HepG2 (cell line): Measurements from ENCODE around the gene NUDT15.
"Not testable (repeated sequence)": the region's sequence is repeated elsewhere in the genome, so short reads cannot be mapped to it uniquely, and the experiment has no call there.

Source experiments
- ARID3A ChIP-seq: IDR thresholded peaks from 2 replicates; pipeline ENCODE4 v1.6.1; 2012; ENCODE audit warnings: low read depth, low read length, improper control_type of control experiment
- CENPX ChIP-seq: sonication (generic); formaldehyde crosslinking; IDR thresholded peaks from 2 replicates; pipeline ENCODE4 v1.9.0; 2021; ENCODE audit warnings: mild to moderate bottlenecking, missing genetic modification reagents, moderate library complexity
- EZH2 ChIP-seq: conservative IDR thresholded peaks from 2 replicates; pipeline ENCODE4 v1.6.1; 2012; ENCODE audit warnings: mild to moderate bottlenecking, low read depth, low read length, moderate library complexity
- HDAC2 ChIP-seq: sonication (generic); formaldehyde crosslinking; IDR thresholded peaks from 2 replicates; pipeline ENCODE4 v1.4.0; 2020; ENCODE audit warnings: missing genetic modification reagents
- HMG20B ChIP-seq: conservative IDR thresholded peaks from 2 replicates; pipeline ENCODE4 v1.6.1; 2016; ENCODE audit warnings: missing genetic modification reagents, missing compliant biosample characterization
- MTA1 ChIP-seq: sonication (generic); formaldehyde crosslinking; IDR thresholded peaks from 2 replicates; pipeline ENCODE4 v1.4.0; 2020; ENCODE audit warnings: missing genetic modification reagents, mild to moderate bottlenecking, borderline replicate concordance
- NONO ChIP-seq, 2 experiments: fragments of 450-650 bp in 1 of 2; sonication (generic) in 1 of 2; formaldehyde crosslinking in 1 of 2; IDR thresholded peaks in 1 of 2; conservative IDR thresholded peaks in 1 of 2; 2 replicates each; pipeline versions ENCODE4 v1.6.1 to v1.8.0; 2017 to 2022; ENCODE audit warnings: mild to moderate bottlenecking in 1 of 2, missing genetic modification reagents in 1 of 2, moderate library complexity in 1 of 2
- POLR2A ChIP-seq, 2 experiments: IDR thresholded peaks; 2 replicates each; pipeline ENCODE4 v1.6.1; 2011; ENCODE audit warnings: low read depth in 2 of 2, low read length in 2 of 2, mild to moderate bottlenecking in 1 of 2, moderate library complexity in 1 of 2; ENCODE audit not compliant: insufficient read depth in 1 of 2
- TARDBP ChIP-seq: sonication (generic); formaldehyde crosslinking; IDR thresholded peaks from 2 replicates; pipeline ENCODE4 v1.8.0; 2022; ENCODE audit warnings: mild to moderate bottlenecking, missing genetic modification reagents
- TF ChIP-seq, protein P1 (sequence below): sonication (generic); formaldehyde crosslinking; IDR thresholded peaks from 2 replicates; pipeline ENCODE4 v1.5.0; 2020; ENCODE audit warnings: mild to moderate bottlenecking, missing genetic modification reagents, moderate library complexity

DNA sequence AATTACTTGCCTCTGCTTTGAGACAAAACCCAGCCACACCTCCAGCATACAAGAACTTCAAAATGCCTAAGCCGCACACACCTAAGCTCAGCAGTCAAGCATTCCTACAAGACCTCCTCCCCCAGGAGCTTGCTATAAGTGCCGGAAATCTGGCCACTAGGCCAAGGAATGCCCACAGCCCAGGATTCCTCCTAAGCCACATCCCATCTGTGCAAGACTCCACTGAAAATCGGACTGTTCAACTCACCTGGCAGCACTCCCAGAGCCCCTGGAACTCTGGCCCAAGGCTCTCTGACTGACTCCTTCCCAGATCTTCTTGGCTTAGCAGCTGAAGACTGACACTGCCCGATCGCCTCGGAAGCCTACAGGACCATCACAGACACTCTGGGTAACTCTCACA is 21.0 kb downstream of the NUDT15 start:
- TF ChIP-seq, protein P1, sequence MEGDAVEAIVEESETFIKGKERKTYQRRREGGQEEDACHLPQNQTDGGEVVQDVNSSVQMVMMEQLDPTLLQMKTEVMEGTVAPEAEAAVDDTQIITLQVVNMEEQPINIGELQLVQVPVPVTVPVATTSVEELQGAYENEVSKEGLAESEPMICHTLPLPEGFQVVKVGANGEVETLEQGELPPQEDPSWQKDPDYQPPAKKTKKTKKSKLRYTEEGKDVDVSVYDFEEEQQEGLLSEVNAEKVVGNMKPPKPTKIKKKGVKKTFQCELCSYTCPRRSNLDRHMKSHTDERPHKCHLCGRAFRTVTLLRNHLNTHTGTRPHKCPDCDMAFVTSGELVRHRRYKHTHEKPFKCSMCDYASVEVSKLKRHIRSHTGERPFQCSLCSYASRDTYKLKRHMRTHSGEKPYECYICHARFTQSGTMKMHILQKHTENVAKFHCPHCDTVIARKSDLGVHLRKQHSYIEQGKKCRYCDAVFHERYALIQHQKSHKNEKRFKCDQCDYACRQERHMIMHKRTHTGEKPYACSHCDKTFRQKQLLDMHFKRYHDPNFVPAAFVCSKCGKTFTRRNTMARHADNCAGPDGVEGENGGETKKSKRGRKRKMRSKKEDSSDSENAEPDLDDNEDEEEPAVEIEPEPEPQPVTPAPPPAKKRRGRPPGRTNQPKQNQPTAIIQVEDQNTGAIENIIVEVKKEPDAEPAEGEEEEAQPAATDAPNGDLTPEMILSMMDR (CRISPR knock-in tag), result not testable (repeated sequence)
- TF ChIP-seq ARID3A; TARDBP (CRISPR knock-in tag); POLR2A (IDR thresholded peaks at IDR 0.05; ENCODE audit: insufficient read depth in 1 of 2, low read depth in 2 of 2, low read length in 2 of 2); EZH2; HDAC2; CENPX (CRISPR knock-in tag); MTA1 (CRISPR knock-in tag); HMG20B; NONO (IDR thresholded peaks at IDR 0.05); NONO (CRISPR knock-in tag; conservative IDR thresholded peaks at IDR 0.05): not testable (repeated sequence)
